Panc1 (cell line): ENCODE data around the gene NUP58. TPM values are rescaled to one million over a fixed set of nuclear protein-coding genes. Genes with fewer than 3 reads are reported as not detected.

ENCODE experiments used
- ATAC-seq: fragments of 200-7000 bp; cut with Tn5 transposase; 2 replicates; pipeline ENCODE4 v1.9.1; 2020; ENCODE audit warnings: mild to moderate bottlenecking, moderate library complexity
- BruUV-seq: library from RNA; stranded (reverse); fragments of 400-500 nt; replicated peaks from 2 replicates; lab custom pipeline; 2021; lab: Mats Ljungman, UMichigan
- CTCF ChIA-PET: fragments of 300-600 bp; sonication (Branson Sonifier 250); formaldehyde crosslinking; loops from one replicate; lab custom pipeline; 2022; ENCODE audit warnings: antibody characterized with exemption; lab: Charles Lee
- POLR2A ChIA-PET: fragments of 300-600 bp; sonication (Branson Sonifier 250); formaldehyde crosslinking; loops from one replicate; lab custom pipeline; 2022; ENCODE audit warnings: antibody characterized with exemption; lab: Charles Lee
- DNase-seq: peaks from one replicate; pipeline ENCODE4 v3.0.0-alpha.2; 2010; ENCODE audit warnings: low read depth, low spot score
- H3K27ac ChIP-seq: 2 replicates; pipeline ENCODE4 v1.5.1; 2011; ENCODE audit warnings: mild to moderate bottlenecking, low read length, inconsistent platforms
- H3K27me3 ChIP-seq: fragments of 200-500 bp; sonication (Bioruptor generic); 2 replicates; pipeline ENCODE4 v1.6.0; 2014; ENCODE audit warnings: low read length, inconsistent platforms; ENCODE audit not compliant: control insufficient read depth, insufficient read depth
- H3K36me3 ChIP-seq: fragments of 200-500 bp; sonication (Bioruptor generic); 2 replicates; pipeline ENCODE4 v1.5.1; 2014; ENCODE audit warnings: inconsistent platforms, mild to moderate bottlenecking, low read length, moderate library complexity; ENCODE audit not compliant: control insufficient read depth, insufficient read depth
- H3K4me1 ChIP-seq: 2 replicates; pipeline ENCODE4 v1.5.1; 2011; ENCODE audit warnings: inconsistent platforms, mild to moderate bottlenecking, low read length, moderate library complexity; ENCODE audit not compliant: control insufficient read depth, insufficient read depth
- H3K4me3 ChIP-seq, 2 experiments: 2 replicates each; pipeline ENCODE4 v1.5.1; 2011 to 2012; ENCODE audit warnings: low read depth in 2 of 2, low read length in 2 of 2, mild to moderate bottlenecking in 2 of 2, inconsistent platforms in 1 of 2, moderate library complexity in 1 of 2
- H3K9me3 ChIP-seq: fragments of 200-500 bp; sonication (Bioruptor generic); 2 replicates; pipeline ENCODE4 v1.5.1; 2014; ENCODE audit warnings: low read depth, mild to moderate bottlenecking, inconsistent platforms, low read length, moderate library complexity; ENCODE audit not compliant: control insufficient read depth, insufficient read depth
- POLR2AphosphoS5 ChIP-seq: IDR thresholded peaks from 2 replicates; pipeline ENCODE4 v1.6.1; 2012; ENCODE audit warnings: mild to moderate bottlenecking, low read depth, low read length, moderate library complexity
- SIN3A ChIP-seq: IDR thresholded peaks from 2 replicates; pipeline ENCODE4 v1.6.1; 2012; ENCODE audit warnings: low read depth, mild to moderate bottlenecking, low read length, moderate library complexity, borderline replicate concordance; ENCODE audit not compliant: insufficient read depth
- TCF7L2 ChIP-seq: IDR thresholded peaks from 2 replicates; pipeline ENCODE4 v1.6.1; 2011; ENCODE audit warnings: mild to moderate bottlenecking, low read depth, low read length, inconsistent platforms
- in situ Hi-C: cut with HindIII; loops from 2 replicates; pipeline ENCODE4 v1.10.0; 2016; ENCODE audit warnings: low sequenced_read_pairs, low pct_unique_long_range_greater_than_20kb
- intact Hi-C: fragments of 100-400 bp; cut with micrococcal nuclease; formaldehyde crosslinking; loops from one replicate; pipeline ENCODE4 v1.10.0; 2022; ENCODE audit not compliant: unreplicated experiment
- total RNA-seq: library from RNA; stranded (reverse); gene quantifications from one replicate; pipeline ENCODE4 v1.2.1, GENCODE V29; 2021; ENCODE audit not compliant: unreplicated experiment
- TF ChIP-seq, protein P1 (sequence below): fragments of 450-650 bp; IDR thresholded peaks from 2 replicates; pipeline ENCODE4 v1.5.1; 2017; ENCODE audit warnings: mild to moderate bottlenecking
- TF ChIP-seq, protein P2 (sequence below), 2 experiments: IDR thresholded peaks; 2 replicates each; pipeline ENCODE4 v1.6.1; 2011 to 2012; ENCODE audit warnings: low read depth in 2 of 2, control low read depth in 1 of 2, low read length in 1 of 2, mild to moderate bottlenecking in 1 of 2, moderate library complexity in 1 of 2; ENCODE audit not compliant: insufficient read depth in 1 of 2

The NUP58 gene
- total RNA-seq, 1 experiment from 2014 or later, result 40.0 TPM

DNA sequence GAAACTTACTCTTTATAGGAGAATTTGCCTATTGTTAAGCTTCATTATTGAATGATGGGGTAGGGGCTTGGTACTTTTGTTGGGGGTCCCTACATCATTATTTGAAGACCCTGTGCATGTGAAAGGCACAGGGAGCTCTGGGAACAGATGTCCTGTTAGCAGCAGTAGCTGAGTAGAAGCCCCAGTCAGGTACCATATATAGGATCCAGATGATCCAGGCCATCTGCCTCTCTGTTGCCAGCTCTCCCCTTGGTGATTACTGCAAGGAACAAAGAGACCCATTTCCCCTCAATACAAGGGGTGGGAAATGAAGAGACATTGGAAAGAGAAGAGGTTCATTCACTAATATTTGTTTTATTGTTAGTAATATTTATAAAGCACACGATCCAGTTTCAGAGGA, 9.7 kb upstream of the NUP58 start:
- CTCF ChIA-PET, result no interaction called here
- POLR2A ChIA-PET, result interaction anchor here (0.5 kb wide), 1 partner anchor 29 kb away, joined by 4 read pairs; no protein-coding TSS in a partner anchor
- H3K4me3 ChIP-seq, result no peak overlapping the region
- H3K4me1 ChIP-seq, result no peaks in the 10 kb centered on the region
- no peaks in the 10 kb centered on the region for H3K27me3 ChIP-seq
- H3K9me3 ChIP-seq, result no peaks in the 10 kb centered on the region
- intact Hi-C loops (no loop called here), in situ Hi-C loops (no loop called here)
- no peak for DNase-seq
- TF ChIP-seq SIN3A (no peak), TCF7L2 (no peak), POLR2AphosphoS5 (no peak)
- TF ChIP-seq, protein P1, sequence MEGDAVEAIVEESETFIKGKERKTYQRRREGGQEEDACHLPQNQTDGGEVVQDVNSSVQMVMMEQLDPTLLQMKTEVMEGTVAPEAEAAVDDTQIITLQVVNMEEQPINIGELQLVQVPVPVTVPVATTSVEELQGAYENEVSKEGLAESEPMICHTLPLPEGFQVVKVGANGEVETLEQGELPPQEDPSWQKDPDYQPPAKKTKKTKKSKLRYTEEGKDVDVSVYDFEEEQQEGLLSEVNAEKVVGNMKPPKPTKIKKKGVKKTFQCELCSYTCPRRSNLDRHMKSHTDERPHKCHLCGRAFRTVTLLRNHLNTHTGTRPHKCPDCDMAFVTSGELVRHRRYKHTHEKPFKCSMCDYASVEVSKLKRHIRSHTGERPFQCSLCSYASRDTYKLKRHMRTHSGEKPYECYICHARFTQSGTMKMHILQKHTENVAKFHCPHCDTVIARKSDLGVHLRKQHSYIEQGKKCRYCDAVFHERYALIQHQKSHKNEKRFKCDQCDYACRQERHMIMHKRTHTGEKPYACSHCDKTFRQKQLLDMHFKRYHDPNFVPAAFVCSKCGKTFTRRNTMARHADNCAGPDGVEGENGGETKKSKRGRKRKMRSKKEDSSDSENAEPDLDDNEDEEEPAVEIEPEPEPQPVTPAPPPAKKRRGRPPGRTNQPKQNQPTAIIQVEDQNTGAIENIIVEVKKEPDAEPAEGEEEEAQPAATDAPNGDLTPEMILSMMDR, result no peak
- TF ChIP-seq, protein P2, sequence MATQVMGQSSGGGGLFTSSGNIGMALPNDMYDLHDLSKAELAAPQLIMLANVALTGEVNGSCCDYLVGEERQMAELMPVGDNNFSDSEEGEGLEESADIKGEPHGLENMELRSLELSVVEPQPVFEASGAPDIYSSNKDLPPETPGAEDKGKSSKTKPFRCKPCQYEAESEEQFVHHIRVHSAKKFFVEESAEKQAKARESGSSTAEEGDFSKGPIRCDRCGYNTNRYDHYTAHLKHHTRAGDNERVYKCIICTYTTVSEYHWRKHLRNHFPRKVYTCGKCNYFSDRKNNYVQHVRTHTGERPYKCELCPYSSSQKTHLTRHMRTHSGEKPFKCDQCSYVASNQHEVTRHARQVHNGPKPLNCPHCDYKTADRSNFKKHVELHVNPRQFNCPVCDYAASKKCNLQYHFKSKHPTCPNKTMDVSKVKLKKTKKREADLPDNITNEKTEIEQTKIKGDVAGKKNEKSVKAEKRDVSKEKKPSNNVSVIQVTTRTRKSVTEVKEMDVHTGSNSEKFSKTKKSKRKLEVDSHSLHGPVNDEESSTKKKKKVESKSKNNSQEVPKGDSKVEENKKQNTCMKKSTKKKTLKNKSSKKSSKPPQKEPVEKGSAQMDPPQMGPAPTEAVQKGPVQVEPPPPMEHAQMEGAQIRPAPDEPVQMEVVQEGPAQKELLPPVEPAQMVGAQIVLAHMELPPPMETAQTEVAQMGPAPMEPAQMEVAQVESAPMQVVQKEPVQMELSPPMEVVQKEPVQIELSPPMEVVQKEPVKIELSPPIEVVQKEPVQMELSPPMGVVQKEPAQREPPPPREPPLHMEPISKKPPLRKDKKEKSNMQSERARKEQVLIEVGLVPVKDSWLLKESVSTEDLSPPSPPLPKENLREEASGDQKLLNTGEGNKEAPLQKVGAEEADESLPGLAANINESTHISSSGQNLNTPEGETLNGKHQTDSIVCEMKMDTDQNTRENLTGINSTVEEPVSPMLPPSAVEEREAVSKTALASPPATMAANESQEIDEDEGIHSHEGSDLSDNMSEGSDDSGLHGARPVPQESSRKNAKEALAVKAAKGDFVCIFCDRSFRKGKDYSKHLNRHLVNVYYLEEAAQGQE (IDR thresholded peaks at IDR 0.05; ENCODE audit: insufficient read depth in 1 of 2, low read depth in 2 of 2, low read length in 1 of 2), result no peak
- H3K36me3 ChIP-seq, result peaks cover 3% of the 10 kb centered on the region; the same call in 1 of the 2 replicates
- no peak overlapping the region for H3K27ac ChIP-seq
- BruUV-seq, result no TSS peak
- no peak for ATAC-seq

DNA sequence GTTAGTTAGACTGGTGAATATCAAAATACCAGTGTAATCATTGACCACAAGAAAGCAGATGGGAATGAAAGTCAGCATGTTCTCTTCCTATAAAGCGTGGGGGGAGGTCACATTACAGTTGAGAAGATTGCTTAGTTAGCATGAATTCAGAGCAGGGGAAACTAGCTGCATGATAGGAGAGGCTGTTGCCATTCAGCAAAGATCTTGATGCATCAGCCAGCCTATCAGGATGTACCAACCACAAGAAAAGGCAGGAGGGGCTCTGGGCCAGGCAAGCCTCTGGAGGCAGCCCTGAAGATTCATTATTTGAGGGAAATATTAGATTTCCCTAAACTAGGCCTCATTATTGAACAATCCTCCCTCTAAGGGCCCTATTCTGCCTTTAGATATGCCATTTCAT, 9.1 kb upstream of the NUP58 start:
- no TSS peak for BruUV-seq
- H3K27me3 ChIP-seq, result no peaks in the 10 kb centered on the region
- no peak overlapping the region for H3K4me3 ChIP-seq

More for the DNA sequence above, 9.1 kb upstream of the NUP58 start:
- ATAC-seq (no peak), DNase-seq (no peak)
- no peak overlapping the region for H3K27ac ChIP-seq
- H3K36me3 ChIP-seq, result no peaks in the 10 kb centered on the region
- H3K9me3 ChIP-seq, result no peaks in the 10 kb centered on the region
- no peaks in the 10 kb centered on the region for H3K4me1 ChIP-seq
- TF ChIP-seq, protein P2 (IDR thresholded peaks at IDR 0.05; ENCODE audit: insufficient read depth in 1 of 2, low read depth in 2 of 2, low read length in 1 of 2), result no peak
- TF ChIP-seq SIN3A (no peak), TCF7L2 (no peak), POLR2AphosphoS5 (no peak)
- TF ChIP-seq, protein P1, result no peak
- ChIA-PET POLR2A (interaction anchor here (0.6 kb wide), 1 partner anchor 1375 kb away, joined by 10 read pairs; no protein-coding TSS in a partner anchor), CTCF (no interaction called here)
- in situ Hi-C loops (no loop called here), intact Hi-C loops (no loop called here)
